HepG2 (cell line): ENCODE results near the gene PLK5. TPM values are rescaled to one million over a fixed set of nuclear protein-coding genes. Genes with fewer than 3 reads are reported as not detected.

ENCODE experiments used
- ATAC-seq: fragments of 200-7000 bp; cut with Tn5 transposase; 3 replicates; pipeline ENCODE4 v1.9.1; 2020; ENCODE audit warnings: mild to moderate bottlenecking, moderate library complexity
- BruUV-seq: library from RNA; stranded (reverse); fragments of 400-500 nt; replicated peaks from 2 replicates; lab custom pipeline; 2021; lab: Mats Ljungman, UMichigan
- CTCF ChIA-PET: fragments of 300-600 bp; formaldehyde crosslinking; extraction: SDS; loops from one replicate; lab custom pipeline; 2021; ENCODE audit warnings: low total read pairs, inconsistent platforms, low intra/inter-chr PET ratio; lab: Yijun Ruan, JAX
- POLR2A ChIA-PET: fragments of 350-600 bp; sonication (Branson Sonifier 250); formaldehyde crosslinking; loops from one replicate; lab custom pipeline; 2020; ENCODE audit warnings: antibody characterized with exemption, inconsistent platforms; lab: Yijun Ruan, JAX
- DNase-seq: peaks from one replicate; pipeline ENCODE4 v3.0.0-alpha.2; 2015; ENCODE audit warnings: low spot score
- FAIRE-seq: peaks from 3 replicates; lab custom pipeline; 2011; peaks lifted over from hg19 to GRCh38; lab: Jason Lieb, UNC
- H2AFZ ChIP-seq: one replicate; pipeline ENCODE4 v1.6.1; 2011; ENCODE audit warnings: low read length, inconsistent platforms
- H3K27ac ChIP-seq: fragments of 300-600 bp; 3 replicates; pipeline ENCODE4 v1.8.0; 2011; ENCODE audit warnings: mixed run types, mild to moderate bottlenecking, mixed read lengths, low read length, inconsistent platforms; ENCODE audit not compliant: insufficient read depth; ENCODE audit errors: extremely low read length
- H3K27me3 ChIP-seq, 2 experiments: fragments of 200-600 bp in 1 of 2; 2 replicates in 1 of 2; 3 replicates in 1 of 2; pipeline versions ENCODE4 v1.6.0 to v1.8.0; 2011; ENCODE audit warnings: low read length in 2 of 2, mild to moderate bottlenecking in 2 of 2, moderate library complexity in 2 of 2, inconsistent platforms in 1 of 2; ENCODE audit not compliant: insufficient read depth in 2 of 2, control insufficient read depth in 1 of 2
- H3K36me3 ChIP-seq, 2 experiments: fragments of 200-600 bp in 1 of 2; replicated peaks in 1 of 2; 2 replicates in 1 of 2; 3 replicates in 1 of 2; pipeline versions ENCODE4 v1.5.1 to v1.8.0; 2011; ENCODE audit warnings: low read length in 2 of 2, inconsistent platforms in 1 of 2; ENCODE audit not compliant: insufficient read depth in 2 of 2, control insufficient read depth in 1 of 2
- H3K4me1 ChIP-seq: 2 replicates; pipeline ENCODE4 v1.5.1; 2012; ENCODE audit warnings: low read length, inconsistent platforms; ENCODE audit not compliant: insufficient read depth
- H3K4me2 ChIP-seq: 2 replicates; pipeline ENCODE4 v1.6.0; 2011; ENCODE audit warnings: low read depth, low read length, inconsistent platforms
- H3K4me3 ChIP-seq, 3 experiments: fragments of 200-600 bp in 1 of 3; sonication (generic), shearing (Covaris generic) in 1 of 3; replicated peaks in 1 of 3; 2 replicates each; pipeline ENCODE4 v1.5.1; 2011 to 2016; ENCODE audit warnings: low read length in 3 of 3, inconsistent platforms in 2 of 3, low read depth in 2 of 3, mild to moderate bottlenecking in 2 of 3, control low read depth in 1 of 3, mixed read lengths in 1 of 3; ENCODE audit not compliant: insufficient read depth in 1 of 3
- H3K79me2 ChIP-seq: one replicate; pipeline ENCODE4 v1.6.1; 2011; ENCODE audit warnings: low read length, inconsistent platforms; ENCODE audit not compliant: insufficient read depth
- H3K9ac ChIP-seq: 2 replicates; pipeline ENCODE4 v1.6.0; 2011; ENCODE audit warnings: mild to moderate bottlenecking, low read depth, low read length, inconsistent platforms; ENCODE audit not compliant: insufficient read depth
- H3K9me3 ChIP-seq: 2 replicates; pipeline ENCODE4 v1.5.1; 2012; ENCODE audit warnings: mild to moderate bottlenecking, low read length
- H4K20me1 ChIP-seq: 2 replicates; pipeline ENCODE4 v1.6.0; 2011; ENCODE audit warnings: inconsistent platforms, mild to moderate bottlenecking, low read length, moderate library complexity; ENCODE audit not compliant: insufficient read depth
- AGO2 ChIP-seq: fragments of 200-400 bp; formaldehyde crosslinking; optimal IDR thresholded peaks from 2 replicates; pipeline ENCODE3; 2017; ENCODE audit warnings: mild to moderate bottlenecking, low read depth, low read length, moderate library complexity
- AKAP8 ChIP-seq: sonication (generic); formaldehyde crosslinking; IDR thresholded peaks from 2 replicates; pipeline ENCODE4 v1.5.1; 2020; ENCODE audit warnings: mild to moderate bottlenecking, missing genetic modification reagents
- CEBPB ChIP-seq: IDR thresholded peaks from 2 replicates; pipeline ENCODE4 v1.6.1; 2011; ENCODE audit warnings: low read depth, low read length, improper control_type of control experiment, borderline replicate concordance
- GFI1 ChIP-seq: sonication (generic); formaldehyde crosslinking; IDR thresholded peaks from 2 replicates; pipeline ENCODE4 v1.5.0; 2020; ENCODE audit warnings: missing genetic modification reagents, mild to moderate bottlenecking, borderline replicate concordance
- POLR2A ChIP-seq, 2 experiments: IDR thresholded peaks; 2 replicates each; pipeline ENCODE4 v1.6.1; 2011; ENCODE audit warnings: low read depth in 2 of 2, low read length in 2 of 2, mild to moderate bottlenecking in 1 of 2, moderate library complexity in 1 of 2; ENCODE audit not compliant: insufficient read depth in 1 of 2
- TMF1 ChIP-seq: sonication (generic); formaldehyde crosslinking; IDR thresholded peaks from 2 replicates; pipeline ENCODE4 v1.8.1; 2022; ENCODE audit warnings: low read depth, missing genetic modification reagents
- U2AF1 ChIP-seq: fragments of 200-400 bp; formaldehyde crosslinking; optimal IDR thresholded peaks from 2 replicates; pipeline ENCODE3; 2017; ENCODE audit warnings: mild to moderate bottlenecking, low read depth, low read length
- ZNF761 ChIP-seq: sonication (generic); formaldehyde crosslinking; conservative IDR thresholded peaks from 2 replicates; pipeline ENCODE4 v1.4.0; 2020; ENCODE audit warnings: mild to moderate bottlenecking, missing genetic modification reagents
- ZNF790 ChIP-seq: sonication (generic); formaldehyde crosslinking; IDR thresholded peaks from 2 replicates; pipeline ENCODE4 v1.8.0; 2022; ENCODE audit warnings: missing genetic modification reagents, mild to moderate bottlenecking, borderline replicate concordance
- WGBS: methylation state at CpG from one replicate; pipeline ENCODE4 v1.1.6; 2017; ENCODE audit warnings: low lambda C conversion rate; 5-methylcytosine and 5-hydroxymethylcytosine counted together
- in situ Hi-C: cut with HindIII; loops from 2 replicates; pipeline ENCODE4 v1.10.0; 2017; ENCODE audit warnings: low pct_unique_long_range_greater_than_20kb; ENCODE audit not compliant: extremely low pct_ligation_motif_present
- intact Hi-C: fragments of 100-400 bp; cut with micrococcal nuclease; formaldehyde crosslinking; loops from one replicate; pipeline ENCODE4 v1.10.0; 2022; ENCODE audit not compliant: unreplicated experiment
- polyA plus RNA-seq, 8 experiments: library from polyadenylated mRNA; depleted of rRNA in 3 of 8; stranded (reverse) in 7 of 8; unstranded in 1 of 8; fragments of >200 nt; fragmentation: Illumina TruSeq in 4 of 8; extraction: Trizol in 4 of 8; gene quantifications; 2 replicates each; pipeline versions ENCODE4 v1.2.1 to v1.2.3, GENCODE V29; 2011 to 2016; ENCODE audit warnings: low read depth in 4 of 8, missing spikeins in 1 of 8, mixed read lengths in 1 of 8; ENCODE audit not compliant: insufficient read depth in 1 of 8
- total RNA-seq, 5 experiments: library from RNA; depleted of rRNA; stranded (reverse); fragments of >200 nt; fragmentation: Illumina TruSeq; extraction: Trizol; gene quantifications; 2 replicates each; pipeline ENCODE4 v1.2.3, GENCODE V29; 2016; ENCODE audit warnings: low read depth in 1 of 5
- TF ChIP-seq, protein P1 (sequence below): IDR thresholded peaks from 2 replicates; pipeline ENCODE4 v1.6.1; 2016; ENCODE audit warnings: mild to moderate bottlenecking

PLK5 gene
- total and polyA plus RNA-seq, 2 of the 13 experiments (the other 11 are each of a cell fraction or from before 2014, with no cell fraction given): not detected

DNA sequence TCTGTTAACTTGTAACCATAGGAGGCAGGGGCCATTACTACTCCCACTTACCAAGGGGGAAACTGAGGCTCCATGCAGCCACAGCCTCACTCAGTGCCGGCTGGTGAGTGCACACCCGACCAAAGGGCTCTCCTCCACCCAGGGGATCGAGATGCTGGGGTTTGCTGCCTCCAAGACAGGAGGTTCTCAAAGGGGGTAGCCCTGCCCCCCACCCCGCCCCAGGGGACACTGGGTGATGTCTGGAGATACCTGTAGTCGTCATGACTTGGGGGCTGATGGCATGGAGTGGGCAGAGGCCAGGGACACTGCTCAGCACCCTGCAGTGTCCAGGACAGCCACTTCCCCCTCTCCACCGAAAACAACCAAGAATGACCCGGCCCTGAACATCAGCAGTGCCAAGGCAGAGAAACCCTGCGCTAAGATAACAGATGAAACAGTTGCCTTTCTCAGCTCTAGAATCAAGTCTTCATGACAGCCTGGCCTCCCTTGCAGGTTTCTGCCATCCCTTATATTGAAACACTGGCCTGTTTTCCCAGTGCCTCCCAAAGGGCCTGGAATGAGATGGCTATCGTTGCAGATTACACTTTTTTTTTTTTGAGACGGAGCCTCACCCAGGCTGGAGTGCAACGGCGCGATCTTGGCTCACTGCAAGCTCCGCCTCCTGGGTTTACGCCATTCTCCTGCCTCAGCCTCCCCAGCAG lies 29.6 kb upstream of the PLK5 start:
- ChIA-PET POLR2A (interaction anchor here (1.3 to 1.5 kb wide), 2 partner anchors 17 to 50 kb away, joined by 4 to 6 read pairs; no protein-coding TSS in a partner anchor), CTCF (no interaction called here)
- in situ Hi-C loops (no loop called here), intact Hi-C loops (no loop called here)
- Histone ChIP-seq H3K79me2 (peaks cover 6% of the 10 kb centered on the region), H3K4me2 (peak overlapping the region; percentile 94; the same call in 1 of the 2 replicates), H3K27me3 (no peaks in the 10 kb centered on the region), H3K9me3 (no peaks in the 10 kb centered on the region), H3K9ac (no peak overlapping the region), H3K27ac (no peak overlapping the region), H3K4me3 (no peak overlapping the region), H3K36me3 (no peaks in the 10 kb centered on the region), H3K4me1 (peaks cover 56% of the 10 kb centered on the region), H4K20me1 (no peaks in the 10 kb centered on the region), H2AFZ (no peak overlapping the region)
- ATAC-seq: no peak
- TF ChIP-seq AGO2 (peak; percentile 24), CEBPB (no peak), TMF1 (CRISPR knock-in tag) (0 out of 2 replicates have a peak, but pooled peaks have one; percentile 47), GFI1 (CRISPR knock-in tag) (no peak), POLR2A (IDR thresholded peaks at IDR 0.05; ENCODE audit: insufficient read depth in 1 of 2, low read depth in 2 of 2, low read length in 2 of 2) (peak in 1 of 2 experiments; percentile 34; a peak in 1 of 4 replicates), ZNF790 (no peak), AKAP8 (CRISPR knock-in tag) (no peak), ZNF761 (CRISPR knock-in tag) (no peak), U2AF1 (no peak)
- TF ChIP-seq, protein P1, sequence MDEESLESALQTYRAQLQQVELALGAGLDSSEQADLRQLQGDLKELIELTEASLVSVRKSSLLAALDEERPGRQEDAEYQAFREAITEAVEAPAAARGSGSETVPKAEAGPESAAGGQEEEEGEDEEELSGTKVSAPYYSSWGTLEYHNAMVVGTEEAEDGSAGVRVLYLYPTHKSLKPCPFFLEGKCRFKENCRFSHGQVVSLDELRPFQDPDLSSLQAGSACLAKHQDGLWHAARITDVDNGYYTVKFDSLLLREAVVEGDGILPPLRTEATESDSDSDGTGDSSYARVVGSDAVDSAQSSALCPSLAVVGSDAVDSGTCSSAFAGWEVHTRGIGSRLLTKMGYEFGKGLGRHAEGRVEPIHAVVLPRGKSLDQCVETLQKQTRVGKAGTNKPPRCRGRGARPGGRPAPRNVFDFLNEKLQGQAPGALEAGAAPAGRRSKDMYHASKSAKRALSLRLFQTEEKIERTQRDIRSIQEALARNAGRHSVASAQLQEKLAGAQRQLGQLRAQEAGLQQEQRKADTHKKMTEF (CRISPR knock-in tag): no peak
- no peak for FAIRE-seq
- no TSS peak for BruUV-seq
- DNase-seq: no peak
- 38% methylated on average over 9 of the region's 15 CpGs for WGBS
